ENCODE measurements around the gene CACNA2D3. TPM values are rescaled to one million over a fixed set of nuclear protein-coding genes. Genes with fewer than 3 reads are reported as not detected.

Gene CACNA2D3
- total and polyA plus RNA-seq, 4 donors = 0.38 to 2.5 (median 1.1) TPM

GRCh38 chr3:54836871-54837270 lies 714.5 kb downstream of the CACNA2D3 start:
- Histone ChIP-seq H3K27ac (ENCODE audit: low read depth in 1 of 2, low read length in 1 of 2) (no peak overlapping the region), H3K36me3 (ENCODE audit: control insufficient read depth in 4 of 4, insufficient read depth in 4 of 4, low read length in 4 of 4) (no peaks in the 10 kb centered on the region), H3K27me3 (ENCODE audit: control insufficient read depth in 3 of 3, insufficient read depth in 3 of 3, low read length in 2 of 3) (no peaks in the 10 kb centered on the region), H3K9me3 (ENCODE audit: control insufficient read depth in 4 of 4, insufficient read depth in 3 of 4, low read length in 3 of 4) (no peaks in the 10 kb centered on the region), H3K9ac (ENCODE audit: insufficient read depth in 1 of 2, low read length in 2 of 2) (no peak overlapping the region), H3K4me1 (ENCODE audit: control insufficient read depth in 5 of 5, insufficient read depth in 5 of 5, low read length in 5 of 5) (no peaks in the 10 kb centered on the region), H3K4me3 (no peak overlapping the region)
- no peak for ATAC-seq (ENCODE audit: insufficient read depth, low FRiP score)
- DNase-seq = no peak
- 54 to 72% methylated on average over 8 of the region's 8 CpGs for WGBS, 2 donors
- TF ChIP-seq, protein P1, sequence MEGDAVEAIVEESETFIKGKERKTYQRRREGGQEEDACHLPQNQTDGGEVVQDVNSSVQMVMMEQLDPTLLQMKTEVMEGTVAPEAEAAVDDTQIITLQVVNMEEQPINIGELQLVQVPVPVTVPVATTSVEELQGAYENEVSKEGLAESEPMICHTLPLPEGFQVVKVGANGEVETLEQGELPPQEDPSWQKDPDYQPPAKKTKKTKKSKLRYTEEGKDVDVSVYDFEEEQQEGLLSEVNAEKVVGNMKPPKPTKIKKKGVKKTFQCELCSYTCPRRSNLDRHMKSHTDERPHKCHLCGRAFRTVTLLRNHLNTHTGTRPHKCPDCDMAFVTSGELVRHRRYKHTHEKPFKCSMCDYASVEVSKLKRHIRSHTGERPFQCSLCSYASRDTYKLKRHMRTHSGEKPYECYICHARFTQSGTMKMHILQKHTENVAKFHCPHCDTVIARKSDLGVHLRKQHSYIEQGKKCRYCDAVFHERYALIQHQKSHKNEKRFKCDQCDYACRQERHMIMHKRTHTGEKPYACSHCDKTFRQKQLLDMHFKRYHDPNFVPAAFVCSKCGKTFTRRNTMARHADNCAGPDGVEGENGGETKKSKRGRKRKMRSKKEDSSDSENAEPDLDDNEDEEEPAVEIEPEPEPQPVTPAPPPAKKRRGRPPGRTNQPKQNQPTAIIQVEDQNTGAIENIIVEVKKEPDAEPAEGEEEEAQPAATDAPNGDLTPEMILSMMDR (IDR thresholded peaks at IDR 0.05; ENCODE audit: control extremely low read depth, extremely low read depth) = no peak

- no peak for ATAC-seq (ENCODE audit: insufficient read depth, low FRiP score)
- no peak overlapping the region for H3K4me3 ChIP-seq
- no peaks in the 10 kb centered on the region for H3K27me3 ChIP-seq (ENCODE audit: control insufficient read depth in 3 of 3, insufficient read depth in 3 of 3, low read length in 2 of 3)
- H3K9me3 ChIP-seq (ENCODE audit: control insufficient read depth in 4 of 4, insufficient read depth in 3 of 4, low read length in 3 of 4) = no peaks in the 10 kb centered on the region
- H3K9ac ChIP-seq (ENCODE audit: insufficient read depth in 1 of 2, low read length in 2 of 2) = no peak overlapping the region
- no peaks in the 10 kb centered on the region for H3K36me3 ChIP-seq (ENCODE audit: control insufficient read depth in 4 of 4, insufficient read depth in 4 of 4, low read length in 4 of 4)
- TF ChIP-seq, protein P1 (IDR thresholded peaks at IDR 0.05; ENCODE audit: control extremely low read depth, extremely low read depth) = no peak
- H3K27ac ChIP-seq (ENCODE audit: low read depth in 1 of 2, low read length in 1 of 2) = no peak overlapping the region
- WGBS, 2 donors = 60 to 63% methylated on average over 2 of the region's 2 CpGs
- no peaks in the 10 kb centered on the region for H3K4me1 ChIP-seq (ENCODE audit: control insufficient read depth in 5 of 5, insufficient read depth in 5 of 5, low read length in 5 of 5)
- DNase-seq = peak in 1 of 3 donors; percentile 8
These were observed 715.6 kb downstream of the CACNA2D3 start for GRCh38 chr3:54837964-54838363.

DNA sequence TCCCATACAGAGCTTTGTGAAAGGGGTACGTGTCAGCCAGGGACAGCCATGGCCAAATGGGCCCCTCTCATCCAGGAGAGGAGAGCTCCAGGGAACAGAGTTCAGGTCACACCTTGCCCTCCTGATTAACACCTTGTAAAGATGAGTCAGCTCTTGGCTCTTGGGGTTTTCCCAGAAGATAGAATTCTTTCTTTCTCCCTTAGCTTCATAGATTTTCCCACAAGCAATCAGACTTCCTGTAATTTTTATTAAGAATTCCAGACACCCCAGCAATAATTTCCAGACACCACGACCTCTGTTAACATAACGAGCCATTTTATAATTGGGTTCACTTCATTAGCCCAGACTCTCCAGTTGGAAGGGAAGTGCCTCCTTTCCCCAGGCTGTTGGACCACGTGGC lies 719.1 kb downstream of the CACNA2D3 start:
- TF ChIP-seq, protein P1 (IDR thresholded peaks at IDR 0.05; ENCODE audit: control extremely low read depth, extremely low read depth) = no peak
- Histone ChIP-seq H3K9me3 (ENCODE audit: control insufficient read depth in 4 of 4, insufficient read depth in 3 of 4, low read length in 3 of 4) (no peaks in the 10 kb centered on the region), H3K27me3 (ENCODE audit: control insufficient read depth in 3 of 3, insufficient read depth in 3 of 3, low read length in 2 of 3) (peaks cover 0 to 8% (median 0%) of the 10 kb centered on the region in 3 donors), H3K27ac (ENCODE audit: low read depth in 1 of 2, low read length in 1 of 2) (no peak overlapping the region), H3K36me3 (ENCODE audit: control insufficient read depth in 4 of 4, insufficient read depth in 4 of 4, low read length in 4 of 4) (no peaks in the 10 kb centered on the region), H3K9ac (ENCODE audit: insufficient read depth in 1 of 2, low read length in 2 of 2) (no peak overlapping the region), H3K4me3 (no peak overlapping the region), H3K4me1 (ENCODE audit: control insufficient read depth in 5 of 5, insufficient read depth in 5 of 5, low read length in 5 of 5) (no peaks in the 10 kb centered on the region)
- 80 to 84% methylated on average over 4 of the region's 4 CpGs for WGBS, 2 donors
- no peak for ATAC-seq (ENCODE audit: insufficient read depth, low FRiP score)
- DNase-seq = no peak

DNA sequence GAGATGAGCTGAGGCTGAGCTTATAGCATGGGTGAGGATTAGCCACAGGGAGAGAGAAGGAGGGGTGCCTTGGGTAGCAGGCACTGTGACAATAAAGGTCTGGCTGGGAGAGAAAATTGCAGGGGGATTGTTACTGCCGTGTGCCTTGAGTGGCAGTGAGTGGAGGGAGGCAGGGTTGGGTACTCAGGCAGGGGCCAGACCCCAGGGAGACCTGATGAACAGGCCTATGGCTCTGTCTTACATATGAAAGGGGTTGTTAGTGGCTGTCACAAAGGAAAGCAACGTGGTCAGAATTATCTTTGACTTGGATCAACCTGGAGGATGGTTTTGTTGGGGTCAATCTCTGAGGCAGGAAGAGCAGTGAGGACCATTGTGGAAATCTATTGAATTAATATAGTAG lies 721.0 kb downstream of the CACNA2D3 start:
- Histone ChIP-seq H3K4me3 (no peak overlapping the region), H3K27ac (ENCODE audit: low read depth in 1 of 2, low read length in 1 of 2) (no peak overlapping the region), H3K27me3 (ENCODE audit: control insufficient read depth in 3 of 3, insufficient read depth in 3 of 3, low read length in 2 of 3) (peaks cover 0 to 8% (median under 1%) of the 10 kb centered on the region in 3 donors), H3K9ac (ENCODE audit: insufficient read depth in 1 of 2, low read length in 2 of 2) (no peak overlapping the region), H3K4me1 (ENCODE audit: control insufficient read depth in 5 of 5, insufficient read depth in 5 of 5, low read length in 5 of 5) (no peaks in the 10 kb centered on the region), H3K36me3 (ENCODE audit: control insufficient read depth in 4 of 4, insufficient read depth in 4 of 4, low read length in 4 of 4) (no peaks in the 10 kb centered on the region), H3K9me3 (ENCODE audit: control insufficient read depth in 4 of 4, insufficient read depth in 3 of 4, low read length in 3 of 4) (no peaks in the 10 kb centered on the region)
- no peak for ATAC-seq (ENCODE audit: insufficient read depth, low FRiP score)
- 52 to 53% methylated on average over 2 of the region's 2 CpGs for whole genome bisulfite sequencing, 2 donors
- DNase-seq = no peak
- TF ChIP-seq, protein P1 (IDR thresholded peaks at IDR 0.05; ENCODE audit: control extremely low read depth, extremely low read depth) = no peak
